Stimulated activated CD8-positive, alpha-beta memory T cell treated with anti-CD3 and anti-CD28 coated beads, Interleukin-7, amount 100 ng/mL, for 1 hour (primary cell): Measurements from ENCODE around the gene ERCC5.
A peak's percentile ranks its signal among the peaks of the same experiment; 100 is the strongest.

Experiments used
- DNase-seq, 2 donors: peaks; one replicate each; pipeline ENCODE4 v3.0.0-alpha.2; 2020; ENCODE audit warnings: low read depth in 2 of 2

Gene ERCC5

GRCh38 chr13:102845289-102845629 is 573 bp upstream of the ERCC5 start:
- no peak for DNase-seq

- peak in 1 of 2 donors; percentile 5 for DNase-seq
These were observed 606 bp downstream of the ERCC5 start for GRCh38 chr13:102846261-102847015.

GRCh38 chr13:102847272-102848234 is 1.7 kb downstream of the ERCC5 start:
- no peak for DNase-seq

- no peak for DNase-seq
These were observed 3.1 kb downstream of the ERCC5 start for GRCh38 chr13:102848956-102849355.

GRCh38 chr13:102852556-102852955 is 6.7 kb downstream of the ERCC5 start:
- DNase-seq = no peak

- no peak for DNase-seq
These were observed 8.8 kb downstream of the ERCC5 start for GRCh38 chr13:102854675-102855074.

- no peak for DNase-seq
These were observed 10.7 kb downstream of the ERCC5 start for GRCh38 chr13:102856557-102856956.

- no peak for DNase-seq
These were observed 16.9 kb downstream of the ERCC5 start for GRCh38 chr13:102862624-102863210.

- DNase-seq = no peak
These were observed 17.8 kb downstream of the ERCC5 start for GRCh38 chr13:102863590-102863989.

GRCh38 chr13:102868366-102868936 is 22.6 kb downstream of the ERCC5 start:
- no peak for DNase-seq

GRCh38 chr13:102869948-102870676 is 24.3 kb downstream of the ERCC5 start:
- no peak for DNase-seq

- no peak for DNase-seq
These were observed 25.0 kb downstream of the ERCC5 start for GRCh38 chr13:102870677-102871415.

- DNase-seq = no peak
These were observed 26.3 kb downstream of the ERCC5 start for GRCh38 chr13:102872131-102872530.

- DNase-seq = no peak
These were observed 26.7 kb downstream of the ERCC5 start for GRCh38 chr13:102872531-102872930.

- no peak for DNase-seq
These were observed 27.8 kb downstream of the ERCC5 start for GRCh38 chr13:102873653-102874052.

GRCh38 chr13:102875256-102875655 is 29.4 kb downstream of the ERCC5 start:
- no peak for DNase-seq

- DNase-seq = no peak
These were observed 31.5 kb downstream of the ERCC5 start for GRCh38 chr13:102877303-102877702.

GRCh38 chr13:102878481-102878880 is 32.6 kb downstream of the ERCC5 start:
- DNase-seq = no peak

GRCh38 chr13:102879793-102880499 is 34.1 kb downstream of the ERCC5 start:
- no peak for DNase-seq
